K562 (cell line): ENCODE measurements around the gene NUTF2. TPM values are rescaled to one million over a fixed set of nuclear protein-coding genes. Genes with fewer than 3 reads are reported as not detected.
A peak's percentile ranks its signal among the peaks of the same experiment; 100 is the strongest.

Source experiments
- CEBPG ChIP-seq, 3 experiments: fragments of 200-800 bp in 1 of 3; sonication (Bioruptor generic) in 1 of 3; sonication (generic) in 1 of 3; formaldehyde crosslinking in 1 of 3; IDR thresholded peaks in 2 of 3; conservative IDR thresholded peaks in 1 of 3; 2 replicates each; pipeline versions ENCODE4 v1.6.1 to v1.8.0; 2016 to 2022; ENCODE audit warnings: missing compliant biosample characterization in 2 of 3, missing genetic modification characterization in 2 of 3, mild to moderate bottlenecking in 1 of 3, missing genetic modification reagents in 1 of 3
- KLF1 ChIP-seq: fragments of 450-650 bp; IDR thresholded peaks from 2 replicates; pipeline ENCODE4 v1.6.1; 2016; ENCODE audit warnings: missing genetic modification characterization, missing compliant biosample characterization
- MTA1 ChIP-seq: fragments of 450-650 bp; IDR thresholded peaks from 2 replicates; pipeline ENCODE4 v1.6.1; 2017; ENCODE audit warnings: borderline replicate concordance
- NCOA4 ChIP-seq: fragments of 450-650 bp; IDR thresholded peaks from 2 replicates; pipeline ENCODE4 v1.6.1; 2018; ENCODE audit warnings: mild to moderate bottlenecking; ENCODE audit not compliant: partially characterized antibody
- NCOA6 ChIP-seq: fragments of 450-650 bp; IDR thresholded peaks from 2 replicates; pipeline ENCODE4 v1.6.1; 2017; ENCODE audit warnings: mild to moderate bottlenecking
- OTX1 ChIP-seq: fragments of 450-650 bp; formaldehyde crosslinking; IDR thresholded peaks from 2 replicates; pipeline ENCODE4 v1.4.0; 2022; ENCODE audit warnings: mild to moderate bottlenecking
- RBFOX2 ChIP-seq: fragments of 200-400 bp; formaldehyde crosslinking; IDR thresholded peaks from 2 replicates; pipeline ENCODE4 v1.6.1; 2017; ENCODE audit warnings: low read depth, mild to moderate bottlenecking, low read length, moderate library complexity
- RUNX1 ChIP-seq: sonication (generic); IDR thresholded peaks from 2 replicates; pipeline ENCODE4 v1.6.1; 2016; ENCODE audit warnings: antibody characterized with exemption, low read depth
- SAFB2 ChIP-seq: fragments of 200-400 bp; formaldehyde crosslinking; IDR thresholded peaks from 2 replicates; pipeline ENCODE4 v1.6.1; 2018; ENCODE audit warnings: borderline replicate concordance, low read length, low read depth, moderate library complexity; ENCODE audit not compliant: severe bottlenecking
- SNIP1 ChIP-seq: fragments of 450-650 bp; IDR thresholded peaks from 2 replicates; pipeline ENCODE4 v1.7.1; 2017; ENCODE audit warnings: low read depth, mild to moderate bottlenecking
- SRSF7 ChIP-seq: fragments of 200-400 bp; formaldehyde crosslinking; optimal IDR thresholded peaks from 2 replicates; pipeline ENCODE3; 2017; ENCODE audit warnings: mild to moderate bottlenecking, low read depth, low read length
- ZBTB1 ChIP-seq: sonication (generic); formaldehyde crosslinking; IDR thresholded peaks from 2 replicates; pipeline ENCODE4 v1.8.1; 2023; ENCODE audit warnings: missing genetic modification reagents, low read depth, mild to moderate bottlenecking, borderline replicate concordance
- ZNF212 ChIP-seq: fragments of 450-650 bp; formaldehyde crosslinking; IDR thresholded peaks from 2 replicates; pipeline ENCODE4 v1.4.0; 2020; ENCODE audit warnings: mild to moderate bottlenecking
- ZNF239 ChIP-seq: fragments of 250-450 bp; sonication (Bioruptor Pico); IDR thresholded peaks from 2 replicates; pipeline ENCODE4 v1.4.0; 2020; ENCODE audit warnings: mild to moderate bottlenecking
- ZNF764 ChIP-seq: fragments of 250-450 bp; sonication (Bioruptor Pico); IDR thresholded peaks from 2 replicates; pipeline ENCODE4 v1.4.0; 2020; ENCODE audit warnings: low read depth, mild to moderate bottlenecking, moderate library complexity
- polyA plus RNA-seq, 8 experiments: library from polyadenylated mRNA; depleted of rRNA in 4 of 8; stranded (reverse) in 5 of 8; unstranded in 3 of 8; fragments of >200 nt; fragmentation: Nextera tagmentation in 2 of 8; fragmentation: Illumina TruSeq in 1 of 8; extraction: Ambion mirVana in 2 of 8; extraction: Trizol in 1 of 8; gene quantifications; 2 replicates each; pipeline versions ENCODE4 v1.2.1 to v1.2.3, GENCODE V29; 2011 to 2014; ENCODE audit warnings: inconsistent platforms in 1 of 8, missing spikeins in 1 of 8
- total RNA-seq, 7 experiments: library from RNA; depleted of rRNA in 6 of 7; stranded (reverse); fragments of >200 nt in 6 of 7; fragmentation: Illumina TruSeq in 2 of 7; extraction: Trizol in 2 of 7; gene quantifications; 2 replicates each; pipeline versions ENCODE4 v1.2.1 to v1.2.3, GENCODE V29; 2011 to 2021; ENCODE audit warnings: low replicate concordance in 1 of 7
- TF ChIP-seq, protein P1 (sequence below): fragments of 450-650 bp; IDR thresholded peaks from 2 replicates; pipeline ENCODE4 v1.6.1; 2018; ENCODE audit warnings: mild to moderate bottlenecking, low read depth; ENCODE audit not compliant: partially characterized antibody
- TF ChIP-seq, protein P2 (sequence below): fragments of 250-450 bp; sonication (Bioruptor Pico); IDR thresholded peaks from 2 replicates; pipeline ENCODE4 v1.8.0; 2021; ENCODE audit warnings: mild to moderate bottlenecking, moderate library complexity
- TF ChIP-seq, protein P3 (sequence below): fragments of 250-450 bp; sonication (Bioruptor Pico); IDR thresholded peaks from 2 replicates; pipeline ENCODE4 v1.5.0; 2020; ENCODE audit warnings: mild to moderate bottlenecking

The NUTF2 gene
- total and polyA plus RNA-seq, 9 of the 15 experiments (the other 6 are each of a cell fraction or from before 2014, with no cell fraction given): 106 to 248 (median 147) TPM

DNA sequence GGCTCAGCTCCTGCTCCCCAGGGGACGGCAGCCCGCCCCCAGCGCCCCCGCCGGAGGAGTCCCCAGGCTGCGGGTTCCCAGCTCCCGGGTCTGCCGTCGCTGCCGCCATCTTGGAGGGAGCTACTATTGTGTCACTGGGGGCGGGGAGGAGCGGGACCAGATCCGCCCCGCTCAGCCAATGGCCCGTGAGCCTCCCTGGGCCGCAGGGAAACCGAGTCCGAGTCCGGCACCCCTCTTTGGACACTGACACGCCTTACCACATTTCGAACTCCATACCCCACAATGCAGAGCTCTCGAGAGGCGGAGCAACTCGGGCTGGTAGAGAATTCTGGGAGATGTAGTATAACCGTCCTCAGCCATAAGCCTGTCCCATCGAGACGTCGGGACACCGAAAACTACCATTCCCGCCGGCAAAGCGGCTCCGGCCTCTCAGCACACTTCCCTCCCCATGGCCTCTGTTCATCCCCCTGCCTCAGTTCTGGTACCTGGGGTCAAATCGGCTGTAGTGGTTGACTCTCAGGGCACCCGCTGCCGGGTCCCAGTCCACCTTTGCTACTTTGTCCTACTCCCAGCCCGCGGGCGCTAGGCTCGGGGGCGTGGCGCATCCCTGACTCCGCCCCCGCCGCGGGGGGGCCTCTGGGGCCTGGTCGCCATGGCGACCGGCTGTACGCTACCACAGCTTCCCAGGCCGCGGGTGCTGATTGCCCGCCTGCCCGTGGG lies 40.1 kb upstream of the NUTF2 start, which contains the start of the genes RANBP10 and TSNAXIP1 (continued):
- TF ChIP-seq MTA1 (0 out of 2 replicates have a peak, but pooled peaks have one; percentile 55), RUNX1 (no peak), KLF1 (tag) (no peak), SRSF7 (no peak), CEBPG (CRISPR knock-in tag; IDR thresholded peaks at IDR 0.05) (peak; percentile 75; the same call in 1 of the 2 replicates), CEBPG (tag; conservative IDR thresholded peaks at IDR 0.05 in 1 of 2, IDR thresholded peaks at IDR 0.05 in 1 of 2) (peak; percentile 56 to 76; a peak in 3 of 4 replicates), SAFB2 (no peak), OTX1 (0 out of 2 replicates have a peak, but pooled peaks have one; percentile 54), ZNF239 (peak; percentile 52; the same call in 1 of the 2 replicates), ZNF764 (CRISPR knock-in tag) (0 out of 2 replicates have a peak, but pooled peaks have one; percentile 29), SNIP1 (no peak), ZNF212 (CRISPR knock-in tag) (no peak), RBFOX2 (peak; percentile 92), NCOA6 (no peak), ZBTB1 (CRISPR knock-in tag) (0 out of 2 replicates have a peak, but pooled peaks have one; percentile 31), NCOA4 (no peak)
- TF ChIP-seq, protein P1, sequence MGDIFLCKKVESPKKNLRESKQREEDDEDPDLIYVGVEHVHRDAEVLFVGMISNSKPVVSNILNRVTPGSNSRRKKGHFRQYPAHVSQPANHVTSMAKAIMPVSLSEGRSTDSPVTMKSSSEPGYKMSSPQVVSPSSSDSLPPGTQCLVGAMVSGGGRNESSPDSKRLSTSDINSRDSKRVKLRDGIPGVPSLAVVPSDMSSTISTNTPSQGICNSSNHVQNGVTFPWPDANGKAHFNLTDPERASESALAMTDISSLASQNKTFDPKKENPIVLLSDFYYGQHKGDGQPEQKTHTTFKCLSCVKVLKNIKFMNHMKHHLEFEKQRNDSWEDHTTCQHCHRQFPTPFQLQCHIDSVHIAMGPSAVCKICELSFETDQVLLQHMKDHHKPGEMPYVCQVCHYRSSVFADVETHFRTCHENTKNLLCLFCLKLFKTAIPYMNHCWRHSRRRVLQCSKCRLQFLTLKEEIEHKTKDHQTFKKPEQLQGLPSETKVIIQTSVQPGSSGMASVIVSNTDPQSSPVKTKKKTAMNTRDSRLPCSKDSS: no peak
- TF ChIP-seq, protein P2, sequence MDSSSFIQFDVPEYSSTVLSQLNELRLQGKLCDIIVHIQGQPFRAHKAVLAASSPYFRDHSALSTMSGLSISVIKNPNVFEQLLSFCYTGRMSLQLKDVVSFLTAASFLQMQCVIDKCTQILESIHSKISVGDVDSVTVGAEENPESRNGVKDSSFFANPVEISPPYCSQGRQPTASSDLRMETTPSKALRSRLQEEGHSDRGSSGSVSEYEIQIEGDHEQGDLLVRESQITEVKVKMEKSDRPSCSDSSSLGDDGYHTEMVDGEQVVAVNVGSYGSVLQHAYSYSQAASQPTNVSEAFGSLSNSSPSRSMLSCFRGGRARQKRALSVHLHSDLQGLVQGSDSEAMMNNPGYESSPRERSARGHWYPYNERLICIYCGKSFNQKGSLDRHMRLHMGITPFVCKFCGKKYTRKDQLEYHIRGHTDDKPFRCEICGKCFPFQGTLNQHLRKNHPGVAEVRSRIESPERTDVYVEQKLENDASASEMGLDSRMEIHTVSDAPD: no peak
- TF ChIP-seq, protein P3, sequence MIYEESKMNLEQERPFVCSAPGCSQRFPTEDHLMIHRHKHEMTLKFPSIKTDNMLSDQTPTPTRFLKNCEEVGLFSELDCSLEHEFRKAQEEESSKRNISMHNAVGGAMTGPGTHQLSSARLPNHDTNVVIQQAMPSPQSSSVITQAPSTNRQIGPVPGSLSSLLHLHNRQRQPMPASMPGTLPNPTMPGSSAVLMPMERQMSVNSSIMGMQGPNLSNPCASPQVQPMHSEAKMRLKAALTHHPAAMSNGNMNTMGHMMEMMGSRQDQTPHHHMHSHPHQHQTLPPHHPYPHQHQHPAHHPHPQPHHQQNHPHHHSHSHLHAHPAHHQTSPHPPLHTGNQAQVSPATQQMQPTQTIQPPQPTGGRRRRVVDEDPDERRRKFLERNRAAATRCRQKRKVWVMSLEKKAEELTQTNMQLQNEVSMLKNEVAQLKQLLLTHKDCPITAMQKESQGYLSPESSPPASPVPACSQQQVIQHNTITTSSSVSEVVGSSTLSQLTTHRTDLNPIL (CRISPR knock-in tag): no peak
